ENCODE results near the gene MATR3. TPM values are rescaled to one million over a fixed set of nuclear protein-coding genes. Genes with fewer than 3 reads are reported as not detected.

Gene MATR3
- total RNA-seq, 1 donor = 274 TPM

DNA sequence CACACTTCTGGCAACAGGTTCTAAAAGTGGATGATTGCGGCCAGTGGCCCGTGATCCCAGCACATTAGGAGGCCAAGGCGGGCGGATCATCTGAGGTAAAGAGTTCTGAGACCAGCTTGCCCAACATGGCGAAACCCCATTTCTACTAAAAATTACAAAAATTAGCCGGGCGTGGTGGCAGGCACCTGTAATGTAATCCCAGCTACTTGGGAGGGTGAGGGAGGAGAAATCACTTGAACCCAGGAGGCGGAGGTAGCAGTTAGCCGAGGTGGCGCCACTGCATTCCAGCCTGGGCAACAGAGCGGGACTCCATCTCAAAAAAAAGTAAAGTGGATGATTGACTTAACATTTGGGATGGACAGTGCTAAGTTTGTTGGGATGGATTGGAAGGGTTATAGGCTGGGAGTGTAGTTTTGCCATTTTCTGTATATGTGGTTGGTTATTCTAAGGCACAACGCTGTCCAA, 3.4 kb downstream of the MATR3 start:
- H3K4me3 ChIP-seq (ENCODE audit: low read depth, low read length) = no peak overlapping the region
- DNase-seq (ENCODE audit: low read depth) = no peak
- TF ChIP-seq, protein P1, sequence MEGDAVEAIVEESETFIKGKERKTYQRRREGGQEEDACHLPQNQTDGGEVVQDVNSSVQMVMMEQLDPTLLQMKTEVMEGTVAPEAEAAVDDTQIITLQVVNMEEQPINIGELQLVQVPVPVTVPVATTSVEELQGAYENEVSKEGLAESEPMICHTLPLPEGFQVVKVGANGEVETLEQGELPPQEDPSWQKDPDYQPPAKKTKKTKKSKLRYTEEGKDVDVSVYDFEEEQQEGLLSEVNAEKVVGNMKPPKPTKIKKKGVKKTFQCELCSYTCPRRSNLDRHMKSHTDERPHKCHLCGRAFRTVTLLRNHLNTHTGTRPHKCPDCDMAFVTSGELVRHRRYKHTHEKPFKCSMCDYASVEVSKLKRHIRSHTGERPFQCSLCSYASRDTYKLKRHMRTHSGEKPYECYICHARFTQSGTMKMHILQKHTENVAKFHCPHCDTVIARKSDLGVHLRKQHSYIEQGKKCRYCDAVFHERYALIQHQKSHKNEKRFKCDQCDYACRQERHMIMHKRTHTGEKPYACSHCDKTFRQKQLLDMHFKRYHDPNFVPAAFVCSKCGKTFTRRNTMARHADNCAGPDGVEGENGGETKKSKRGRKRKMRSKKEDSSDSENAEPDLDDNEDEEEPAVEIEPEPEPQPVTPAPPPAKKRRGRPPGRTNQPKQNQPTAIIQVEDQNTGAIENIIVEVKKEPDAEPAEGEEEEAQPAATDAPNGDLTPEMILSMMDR (IDR thresholded peaks at IDR 0.05; ENCODE audit: insufficient read depth, low read length) = no peak

DNA sequence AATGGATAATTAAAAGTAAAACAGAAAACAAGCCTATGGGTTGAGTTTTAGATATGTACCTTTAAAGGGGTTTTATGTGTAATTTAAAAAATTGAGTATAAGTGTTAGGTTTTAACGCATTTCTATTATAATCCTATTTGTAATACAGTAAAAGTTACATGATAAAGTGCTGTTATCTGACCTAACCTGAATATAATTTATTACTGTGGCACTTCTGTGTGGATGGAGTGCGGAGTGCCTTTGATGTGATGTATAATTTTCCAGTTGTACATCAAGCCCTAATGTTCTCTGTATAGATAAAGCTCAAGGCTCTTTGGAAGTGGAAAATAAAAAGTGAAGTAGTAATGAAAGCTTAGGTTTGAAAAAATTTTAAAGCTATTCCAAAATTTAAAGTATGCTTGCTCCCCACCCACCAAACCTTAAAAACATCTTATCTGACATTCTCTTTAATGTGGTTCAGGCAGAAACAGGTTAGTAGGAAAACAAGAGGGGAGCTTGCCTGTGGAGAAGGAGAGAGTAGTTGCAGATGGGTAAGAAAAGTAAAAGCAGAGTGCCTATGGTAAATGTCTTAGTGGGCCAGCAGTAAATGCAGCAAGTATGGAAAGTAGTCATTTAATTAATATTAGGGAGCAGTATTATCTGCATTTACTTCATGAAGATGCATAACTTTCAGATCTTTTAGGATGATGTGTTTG, 4.0 kb downstream of the MATR3 start:
- DNase-seq (ENCODE audit: low read depth) = no peak
- TF ChIP-seq, protein P1 (IDR thresholded peaks at IDR 0.05; ENCODE audit: insufficient read depth, low read length) = no peak
- H3K4me3 ChIP-seq (ENCODE audit: low read depth, low read length) = no peak overlapping the region

DNA sequence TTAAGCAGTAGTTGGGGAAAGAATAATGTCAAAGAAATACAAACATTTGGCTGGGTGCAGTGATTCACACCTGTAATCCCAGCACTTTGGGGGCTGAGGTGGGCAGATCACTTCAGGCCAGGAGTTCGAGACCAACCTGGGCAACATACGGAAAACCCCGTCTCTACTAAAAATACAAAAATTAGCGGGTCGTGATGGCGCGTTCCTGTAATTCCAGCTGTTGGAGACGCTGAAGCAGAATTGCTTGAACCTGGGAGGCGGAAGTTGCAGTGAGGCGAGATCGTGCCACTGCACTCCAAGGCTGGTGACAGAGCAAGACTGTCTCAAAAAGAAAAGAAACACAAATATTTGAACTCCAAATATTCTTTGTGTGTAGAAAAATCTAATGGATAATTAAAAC, 4.7 kb downstream of the MATR3 start:
- no peak for DNase-seq (ENCODE audit: low read depth)
- TF ChIP-seq, protein P1 (IDR thresholded peaks at IDR 0.05; ENCODE audit: insufficient read depth, low read length) = no peak
- H3K4me3 ChIP-seq (ENCODE audit: low read depth, low read length) = no peak overlapping the region

DNA sequence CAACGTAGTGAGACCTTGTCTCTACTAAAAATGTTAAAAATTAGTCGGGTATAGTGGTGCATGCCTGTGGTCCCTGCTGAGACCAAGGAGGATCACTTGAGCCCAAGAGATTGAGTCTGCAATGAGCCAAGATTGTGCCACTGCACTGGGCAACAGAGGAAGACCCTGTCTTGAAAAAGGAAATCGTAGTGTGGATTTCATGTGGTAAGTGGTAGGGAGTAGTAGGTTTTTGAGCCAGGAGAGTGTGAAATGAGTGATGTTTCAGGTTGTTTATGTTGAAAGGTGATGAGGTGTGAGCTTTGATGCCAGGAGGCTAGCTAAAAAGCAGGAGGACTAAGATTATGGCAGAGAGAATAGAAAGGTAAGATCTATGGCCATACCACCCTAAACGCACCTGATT, 5.9 kb downstream of the MATR3 start:
- TF ChIP-seq, protein P1 (IDR thresholded peaks at IDR 0.05; ENCODE audit: insufficient read depth, low read length) = no peak
- no peak for DNase-seq (ENCODE audit: low read depth)
- no peak overlapping the region for H3K4me3 ChIP-seq (ENCODE audit: low read depth, low read length)

- H3K4me3 ChIP-seq (ENCODE audit: low read depth, low read length) = no peak overlapping the region
- TF ChIP-seq, protein P1 (IDR thresholded peaks at IDR 0.05; ENCODE audit: insufficient read depth, low read length) = no peak
- DNase-seq (ENCODE audit: low read depth) = no peak
Measured at GRCh38 chr5:139301808-139302499, 8.4 kb downstream of the MATR3 start.

DNA sequence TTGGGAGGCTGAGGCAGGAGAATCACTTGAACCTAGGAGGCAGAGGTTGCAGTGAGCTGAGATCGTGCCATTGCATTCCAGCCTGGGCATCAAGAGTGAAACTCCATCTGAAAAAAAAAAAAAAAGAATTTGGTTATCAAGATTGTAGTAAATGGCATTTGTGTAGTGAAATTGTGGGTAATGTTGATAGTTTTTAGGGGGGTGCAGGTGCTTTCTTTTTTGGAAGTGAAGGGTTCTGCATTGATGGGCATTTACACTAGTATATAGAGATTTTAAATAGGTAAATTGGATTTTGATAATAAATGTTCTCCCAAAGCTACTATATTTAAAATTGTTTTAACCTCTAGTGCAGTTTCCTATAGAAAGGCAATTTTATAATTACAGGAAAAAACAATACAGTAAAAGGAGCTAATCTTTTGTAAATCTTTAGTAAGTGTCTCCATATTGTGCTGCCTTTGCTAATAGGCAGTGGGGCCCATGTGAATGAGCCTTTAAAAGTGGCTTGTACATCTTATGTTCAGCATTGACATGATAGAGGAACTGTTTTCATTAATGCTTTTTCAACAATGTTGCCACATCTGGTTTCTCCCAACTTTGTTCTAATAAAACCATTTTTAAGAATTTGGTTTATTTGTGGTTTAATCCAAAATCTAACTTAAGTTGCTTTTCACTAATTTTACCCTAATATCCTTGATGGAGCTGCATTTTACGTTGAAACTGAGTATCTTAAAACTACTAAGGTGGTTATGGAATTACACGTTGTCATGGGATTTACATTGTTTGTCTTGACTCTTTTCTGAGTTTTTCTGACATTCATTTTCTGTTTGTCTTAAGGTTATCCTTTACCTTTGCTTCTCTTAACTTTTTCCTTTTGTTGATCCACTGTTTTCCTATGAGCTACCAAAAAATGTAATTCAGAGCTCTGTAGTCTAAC, 11.1 kb downstream of the MATR3 start:
- no peak for DNase-seq (ENCODE audit: low read depth)
- TF ChIP-seq, protein P1 (IDR thresholded peaks at IDR 0.05; ENCODE audit: insufficient read depth, low read length) = no peak
- H3K4me3 ChIP-seq (ENCODE audit: low read depth, low read length) = no peak overlapping the region

Measured in fibroblast of the aortic adventitia (primary cell).